ENCODE data around the gene NRCAM. TPM values are rescaled to one million over a fixed set of nuclear protein-coding genes. Genes with fewer than 3 reads are reported as not detected.
"Not testable (repeated sequence)": the region's sequence is repeated elsewhere in the genome, so short reads cannot be mapped to it uniquely, and the experiment has no call there.

The NRCAM gene
- polyA plus RNA-seq (2012; ENCODE audit: insufficient read depth, insufficient read length, low read depth) = 134 TPM

DNA sequence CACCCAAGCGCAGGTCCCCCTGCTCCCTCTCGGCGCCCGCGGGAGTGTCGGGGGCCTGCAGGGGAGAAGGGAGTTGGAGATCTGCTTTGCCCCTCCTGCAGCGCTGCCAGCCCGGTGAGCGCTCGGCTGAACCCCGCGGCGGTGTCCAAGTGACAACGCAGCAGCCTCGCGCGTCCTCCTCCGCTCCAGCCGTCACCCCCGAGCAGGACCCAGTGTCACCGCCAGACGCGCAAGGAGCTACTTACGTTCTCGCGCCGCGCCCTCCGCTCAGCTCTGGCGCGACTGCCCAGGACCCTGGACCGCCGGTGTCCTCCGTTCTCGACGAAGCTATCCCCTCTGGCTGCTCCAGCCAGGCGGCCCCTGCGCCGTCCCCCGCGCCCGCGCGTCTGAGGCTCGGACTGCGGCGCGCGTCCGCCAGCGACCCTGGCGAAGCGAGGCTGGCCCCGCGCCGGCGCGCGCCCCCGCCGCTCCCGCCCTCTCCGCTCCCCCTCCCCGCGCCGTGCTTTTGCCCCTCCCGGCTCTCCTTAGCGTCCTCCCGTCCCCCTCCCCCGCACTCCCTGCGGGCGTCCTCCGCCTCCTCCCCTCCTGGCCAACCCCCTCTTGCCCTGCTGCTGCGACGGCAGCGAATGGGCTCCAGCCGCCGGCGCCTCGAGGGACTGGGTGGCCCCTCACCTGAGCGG lies at the start of gene NRCAM:
TSS of gene NRCAM (minus strand) at position 439 of the 680 bp plus-strand sequence. CDS start 216,372 bp downstream, outside the sequence.
- DNase-seq = peak; percentile 97
- Histone ChIP-seq H3K9me3 (no peaks in the 10 kb centered on the region), H3K27me3 (no peaks in the 10 kb centered on the region), H3K4me1 (peaks cover 14% of the 10 kb centered on the region), H3K4me3 (ENCODE audit: low read depth, low read length) (peak within 1 kb of the TSS; percentile 85), H3K36me3 (no peaks in the 10 kb centered on the region)
- TF ChIP-seq CTCF (IDR thresholded peaks at IDR 0.05; ENCODE audit: low read depth, low read length) = no peak

GRCh38 chr7:108504576-108504975 lies 48.3 kb upstream of the NRCAM start:
- H3K36me3 ChIP-seq; H3K4me1 ChIP-seq; DNase-seq; H3K4me3 ChIP-seq (ENCODE audit: low read depth, low read length); H3K9me3 ChIP-seq; H3K27me3 ChIP-seq: not testable (repeated sequence)

- no peaks in the 10 kb centered on the region for H3K9me3 ChIP-seq
- H3K4me1 ChIP-seq = no peaks in the 10 kb centered on the region
- TF ChIP-seq CTCF (IDR thresholded peaks at IDR 0.05; ENCODE audit: low read depth, low read length) = no peak
- no peaks in the 10 kb centered on the region for H3K36me3 ChIP-seq
- H3K4me3 ChIP-seq (ENCODE audit: low read depth, low read length) = no peak overlapping the region
- no peaks in the 10 kb centered on the region for H3K27me3 ChIP-seq
- no peak for DNase-seq
These were observed 47.1 kb upstream of the NRCAM start for GRCh38 chr7:108503112-108504026.

DNA sequence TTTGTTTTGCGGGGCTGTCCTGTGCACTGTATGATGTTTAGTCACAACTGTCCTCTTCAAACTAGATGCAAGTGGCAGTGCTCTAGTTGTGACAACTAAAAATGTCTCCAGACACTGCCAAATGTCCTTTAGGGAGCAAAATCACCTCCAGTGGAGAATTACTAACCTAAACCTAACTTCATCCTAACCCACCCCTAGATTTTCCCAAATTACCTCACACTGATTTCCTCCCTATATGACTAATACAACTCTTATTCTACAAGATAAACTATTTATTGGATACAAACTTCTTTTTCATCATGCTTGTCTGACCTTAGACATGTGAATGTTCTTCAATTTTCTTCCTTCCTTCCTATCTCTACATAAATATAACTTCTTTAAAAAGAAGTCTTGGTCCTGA lies 43.3 kb upstream of the NRCAM start:
- no peaks in the 10 kb centered on the region; the same call in 1 of the 2 replicates for H3K4me1 ChIP-seq
- no peaks in the 10 kb centered on the region; the same call in 1 of the 2 replicates for H3K36me3 ChIP-seq
- TF ChIP-seq CTCF (IDR thresholded peaks at IDR 0.05; ENCODE audit: low read depth, low read length) = no peak
- DNase-seq = no peak
- H3K4me3 ChIP-seq (ENCODE audit: low read depth, low read length) = no peak overlapping the region
- no peaks in the 10 kb centered on the region for H3K27me3 ChIP-seq
- H3K9me3 ChIP-seq = no peaks in the 10 kb centered on the region

DNA sequence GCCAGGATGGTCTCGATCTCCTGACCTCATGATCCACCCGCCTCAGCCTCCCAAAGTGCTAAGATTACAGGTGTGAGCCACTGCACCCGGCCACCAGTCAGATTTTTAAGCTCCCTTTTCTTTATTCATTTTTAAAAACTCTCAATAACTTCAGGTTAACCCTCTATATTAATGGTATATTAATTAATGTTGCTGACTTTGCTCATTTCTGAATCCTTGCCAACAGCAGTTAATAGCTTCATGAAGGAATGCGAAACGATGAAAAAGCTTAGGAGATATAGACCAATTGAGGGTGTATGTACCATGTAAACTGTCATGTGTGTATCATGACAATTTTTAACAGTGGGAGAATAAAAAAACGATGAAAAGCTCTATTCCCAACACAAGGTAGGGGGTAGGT lies 42.2 kb upstream of the NRCAM start:
- Histone ChIP-seq H3K36me3 (no peaks in the 10 kb centered on the region; the same call in 1 of the 2 replicates), H3K4me1 (no peaks in the 10 kb centered on the region; the same call in 1 of the 2 replicates), H3K9me3 (no peaks in the 10 kb centered on the region), H3K27me3 (no peaks in the 10 kb centered on the region), H3K4me3 (ENCODE audit: low read depth, low read length) (no peak overlapping the region)
- no peak for DNase-seq
- no peak for TF ChIP-seq CTCF (IDR thresholded peaks at IDR 0.05; ENCODE audit: low read depth, low read length)

DNA sequence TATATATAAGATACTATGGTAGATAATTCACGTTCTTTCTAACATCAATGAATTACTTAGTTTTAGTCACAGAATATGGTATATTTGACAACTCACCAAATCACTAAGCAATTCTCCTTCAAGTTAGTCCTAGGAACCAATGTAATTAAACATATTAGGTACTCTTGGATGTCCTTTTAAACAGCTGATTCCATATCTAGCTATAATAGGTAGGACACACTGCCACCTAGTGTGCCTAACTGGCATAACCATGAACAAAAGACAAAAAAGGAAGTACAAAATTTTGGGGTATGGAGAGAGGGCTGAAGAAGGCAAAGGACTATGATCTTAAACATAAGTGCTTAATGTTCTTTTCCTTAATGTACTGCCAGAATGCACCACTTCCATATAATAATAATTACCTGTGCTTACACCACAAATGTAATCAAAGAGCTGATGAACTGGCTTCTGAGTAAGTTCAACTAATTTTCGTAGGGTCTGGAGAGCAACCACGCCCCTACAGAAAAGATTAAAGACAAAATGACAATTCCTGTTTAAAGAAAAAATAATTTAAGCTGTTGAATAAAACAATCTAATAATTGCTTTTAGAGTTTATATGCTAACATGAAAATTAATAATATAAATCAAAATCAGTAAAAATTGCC lies 41.0 kb upstream of the NRCAM start:
- DNase-seq = peak; percentile 57
- no peaks in the 10 kb centered on the region; the same call in 1 of the 2 replicates for H3K4me1 ChIP-seq
- H3K27me3 ChIP-seq = no peaks in the 10 kb centered on the region
- TF ChIP-seq CTCF (IDR thresholded peaks at IDR 0.05; ENCODE audit: low read depth, low read length) = peak; percentile 87
- H3K4me3 ChIP-seq (ENCODE audit: low read depth, low read length) = no peak overlapping the region
- no peaks in the 10 kb centered on the region; the same call in 1 of the 2 replicates for H3K36me3 ChIP-seq
- no peaks in the 10 kb centered on the region for H3K9me3 ChIP-seq

Data from BE2C (cell line).